Daoy (cell line): ENCODE data around the gene PKMYT1. TPM values are rescaled to one million over a fixed set of nuclear protein-coding genes. Genes with fewer than 3 reads are reported as not detected.

Source experiments
- DNase-seq: peaks from one replicate; pipeline ENCODE4 v3.0.0-alpha.2; 2015; ENCODE audit warnings: low read depth
- total RNA-seq: library from RNA; depleted of rRNA; stranded (reverse); fragments of >200 nt; shearing (Covaris generic); gene quantifications from 2 replicates; pipeline ENCODE4 v1.2.3, GENCODE V29; 2014

Gene PKMYT1
- total RNA-seq, 1 experiment from 2014 or later: 48.6 TPM

DNA sequence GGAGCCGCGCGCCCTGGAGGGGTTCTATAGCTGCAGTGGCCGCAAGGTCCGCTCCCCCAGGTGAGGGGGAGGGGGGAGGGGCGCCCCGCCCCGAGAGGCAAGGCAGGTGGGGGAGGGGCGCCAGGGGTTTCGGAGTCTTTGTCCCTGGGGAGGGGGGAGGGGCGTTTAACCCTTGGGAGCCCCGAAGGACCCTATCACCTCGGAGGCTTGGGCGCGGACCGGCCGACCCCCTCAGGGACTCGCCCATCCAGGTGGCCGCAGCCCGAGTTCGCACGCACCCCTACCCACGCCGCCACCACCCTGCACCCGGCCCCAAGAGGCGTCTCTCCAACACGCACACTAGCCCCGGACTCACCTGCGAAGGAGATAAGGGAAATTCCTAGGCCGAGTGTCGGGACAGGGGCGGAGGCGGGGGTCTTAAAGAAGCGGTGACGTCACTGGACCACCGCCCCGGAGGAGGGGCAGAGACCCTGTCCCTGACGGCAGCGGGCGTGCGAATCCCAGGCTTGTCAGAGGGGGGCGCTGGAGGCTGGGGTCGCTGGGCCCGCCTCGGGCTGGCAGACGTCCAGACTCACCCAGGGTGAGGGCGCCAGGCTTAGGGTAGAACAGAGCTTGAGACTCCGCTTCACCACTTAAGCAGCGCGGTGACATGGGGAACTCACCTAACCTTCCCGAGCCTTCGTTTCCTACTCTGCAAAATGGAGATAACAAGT lies 37.7 kb upstream of the PKMYT1 start, which contains the start of gene CLDN6:
CLDN6 (minus strand) TSS at position 390 of the 713 bp plus-strand sequence. CDS start 2,162 bp downstream, outside the sequence.
- DNase-seq: no peak

DNA sequence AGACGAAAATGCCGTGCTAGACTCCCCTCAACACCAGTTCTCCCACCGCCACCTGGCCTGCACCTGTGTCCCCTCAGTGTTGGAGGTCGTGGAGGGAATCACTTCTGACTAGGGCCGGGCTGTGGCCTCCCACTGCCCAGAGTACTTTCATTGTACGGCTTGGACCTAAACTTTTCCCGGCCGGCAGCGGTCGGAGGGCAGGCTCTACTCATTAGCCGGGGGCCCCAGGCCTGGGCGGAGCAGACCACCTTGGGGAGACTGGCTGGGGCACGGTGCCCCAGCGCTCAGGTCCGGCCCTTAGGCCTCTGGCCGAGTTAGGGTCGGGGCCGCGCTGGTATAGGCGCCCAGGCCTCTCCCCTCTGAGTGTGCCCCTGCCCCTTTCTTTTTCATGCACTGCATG lies 37.1 kb upstream of the PKMYT1 start:
- no peak for DNase-seq

DNA sequence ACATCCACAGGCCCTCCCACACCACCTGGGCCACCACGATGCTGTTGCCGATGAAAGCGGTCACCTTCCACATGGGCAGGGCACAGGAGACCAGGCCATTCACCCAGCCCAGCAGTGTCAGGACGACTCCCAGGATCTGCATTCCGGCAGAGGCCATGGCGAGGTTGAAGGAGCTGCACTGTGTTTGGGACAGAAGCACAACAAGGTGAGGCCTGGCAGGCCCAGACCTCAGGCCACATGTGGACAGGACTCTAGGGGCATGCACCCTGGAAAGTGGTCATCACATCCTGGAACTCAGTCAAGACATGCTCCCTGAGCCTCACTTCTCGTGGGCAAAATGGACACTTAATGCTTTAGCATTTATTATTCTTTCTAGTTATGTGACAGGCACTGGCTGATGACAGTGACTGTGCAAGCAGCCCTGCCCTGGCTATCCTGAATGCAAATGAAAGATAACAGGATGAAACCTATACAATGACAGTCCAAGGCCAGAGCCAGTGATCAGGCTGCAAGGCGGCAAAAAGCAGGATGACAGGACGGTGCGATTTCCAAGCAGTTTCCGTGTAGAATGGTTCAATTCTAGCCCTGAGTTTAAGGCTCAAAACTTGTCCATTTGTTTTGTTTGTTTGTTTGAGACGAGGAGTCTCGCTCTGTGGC lies 35.7 kb upstream of the PKMYT1 start:
- DNase-seq: no peak

DNA sequence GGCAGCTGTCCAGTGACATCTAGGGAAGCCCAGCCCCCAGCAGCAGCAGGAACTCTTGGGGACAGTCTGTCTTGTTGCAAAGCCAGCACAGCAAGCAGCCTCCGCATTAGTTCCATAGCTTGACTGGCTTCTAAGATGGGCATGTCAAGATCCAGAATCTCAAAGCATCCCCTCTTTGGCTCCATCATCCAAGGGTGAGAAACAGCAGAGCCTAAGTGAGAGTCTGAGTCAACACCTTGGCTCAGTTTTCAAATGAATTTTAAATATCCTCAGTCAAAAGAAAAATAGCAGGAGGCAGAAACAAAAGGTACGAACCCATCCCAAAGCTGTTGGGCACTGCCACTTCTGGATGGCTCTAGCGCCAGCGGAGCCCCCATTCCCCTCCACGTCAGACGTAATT lies 34.7 kb upstream of the PKMYT1 start:
- DNase-seq: no peak

DNA sequence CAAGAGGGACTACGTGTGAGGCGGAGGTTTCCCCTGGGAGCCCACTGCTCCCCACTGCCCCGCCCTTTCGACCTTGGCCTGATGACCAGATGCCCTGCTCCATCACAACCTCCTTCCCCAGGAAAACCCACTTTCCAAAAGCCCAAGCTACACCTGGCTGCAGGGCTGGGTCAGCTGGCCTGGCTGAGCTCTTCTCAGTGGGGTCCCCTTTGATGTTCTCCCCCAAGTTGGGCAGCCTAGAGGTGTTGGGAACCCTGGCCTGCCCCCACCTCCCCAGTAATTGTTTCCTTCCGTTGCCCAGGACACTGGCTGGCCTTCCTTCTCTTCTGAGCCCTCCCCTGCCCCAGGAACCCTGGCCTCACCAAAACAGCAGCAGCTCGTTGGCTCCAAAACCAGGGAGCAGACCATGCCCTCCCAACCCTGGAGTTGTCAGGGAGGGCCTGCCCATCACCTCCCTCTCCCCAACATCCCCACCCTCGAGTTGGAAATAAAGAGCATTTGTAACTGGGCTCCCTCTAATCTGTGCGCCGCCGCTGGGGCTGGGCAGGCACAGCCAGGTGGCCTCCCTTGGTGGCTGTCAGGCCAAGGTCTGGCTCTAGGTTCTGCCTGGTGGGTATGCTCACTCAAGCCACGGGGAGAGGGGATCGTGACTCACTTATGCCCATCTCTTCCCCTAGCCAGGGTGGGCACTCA lies 33.9 kb upstream of the PKMYT1 start:
- no peak for DNase-seq

DNA sequence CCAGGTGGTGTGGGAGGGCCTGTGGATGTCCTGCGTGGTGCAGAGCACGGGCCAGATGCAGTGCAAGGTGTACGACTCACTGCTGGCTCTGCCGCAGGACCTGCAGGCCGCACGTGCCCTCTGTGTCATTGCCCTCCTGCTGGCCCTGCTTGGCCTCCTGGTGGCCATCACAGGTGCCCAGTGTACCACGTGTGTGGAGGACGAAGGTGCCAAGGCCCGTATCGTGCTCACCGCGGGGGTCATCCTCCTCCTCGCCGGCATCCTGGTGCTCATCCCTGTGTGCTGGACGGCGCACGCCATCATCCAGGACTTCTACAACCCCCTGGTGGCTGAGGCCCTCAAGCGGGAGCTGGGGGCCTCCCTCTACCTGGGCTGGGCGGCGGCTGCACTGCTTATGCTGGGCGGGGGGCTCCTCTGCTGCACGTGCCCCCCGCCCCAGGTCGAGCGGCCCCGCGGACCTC lies 33.3 kb upstream of the PKMYT1 start:
- DNase-seq: no peak

DNA sequence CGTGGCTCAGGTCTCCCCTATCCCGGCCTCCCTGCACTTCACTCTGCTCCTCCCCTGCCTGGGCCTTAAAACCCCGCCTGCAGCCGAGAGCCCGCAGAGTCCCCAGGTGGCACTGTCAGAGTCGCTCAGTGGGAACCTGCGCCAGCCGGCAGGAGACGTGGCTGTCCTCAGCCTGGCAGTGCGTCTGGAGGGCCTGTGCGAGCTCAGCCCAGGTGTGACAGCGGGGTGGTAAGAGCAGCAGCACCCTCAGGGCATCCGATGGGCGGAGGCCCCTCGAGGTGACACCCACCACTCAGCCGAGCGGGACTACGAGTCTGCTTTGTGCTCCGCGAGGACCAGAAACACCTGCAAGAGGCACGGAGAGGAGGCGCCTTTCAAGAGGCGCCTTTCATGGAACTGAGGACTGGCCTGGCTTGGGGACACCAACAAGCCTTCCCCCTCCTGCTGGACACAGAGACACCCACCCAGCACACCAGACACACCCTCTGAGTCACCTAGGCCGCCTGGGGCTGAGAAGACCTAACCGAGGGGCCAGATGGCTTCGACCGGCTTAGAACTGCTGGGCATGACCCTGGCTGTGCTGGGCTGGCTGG lies 32.7 kb upstream of the PKMYT1 start, which contains the start of gene CLDN9:
CLDN9 (plus strand) TSS at position 96 of the 593 bp plus-strand sequence; CDS start at position 536, 440 bp downstream.
- peak; percentile 51 for DNase-seq

DNA sequence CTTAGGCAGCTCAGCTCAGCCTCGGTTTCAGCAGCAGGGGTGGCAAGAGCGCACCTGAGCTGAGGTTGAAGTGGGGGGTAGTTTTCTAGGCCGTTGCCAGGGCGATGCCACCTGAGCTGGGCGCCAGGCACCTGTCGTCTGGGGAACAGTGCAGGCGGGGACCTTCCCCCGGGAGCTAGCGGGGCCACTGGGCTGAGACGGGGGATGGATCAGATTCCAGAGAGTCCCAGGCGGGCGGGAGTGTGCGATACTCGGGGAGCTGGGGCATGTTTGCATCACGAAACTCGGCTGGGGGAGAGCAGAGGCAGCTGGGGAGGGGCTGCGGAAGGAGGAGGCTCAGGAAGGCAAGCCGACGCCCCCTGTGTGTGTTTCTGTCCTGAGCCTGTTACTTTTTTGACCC lies 32.0 kb upstream of the PKMYT1 start:
- no peak for DNase-seq

DNA sequence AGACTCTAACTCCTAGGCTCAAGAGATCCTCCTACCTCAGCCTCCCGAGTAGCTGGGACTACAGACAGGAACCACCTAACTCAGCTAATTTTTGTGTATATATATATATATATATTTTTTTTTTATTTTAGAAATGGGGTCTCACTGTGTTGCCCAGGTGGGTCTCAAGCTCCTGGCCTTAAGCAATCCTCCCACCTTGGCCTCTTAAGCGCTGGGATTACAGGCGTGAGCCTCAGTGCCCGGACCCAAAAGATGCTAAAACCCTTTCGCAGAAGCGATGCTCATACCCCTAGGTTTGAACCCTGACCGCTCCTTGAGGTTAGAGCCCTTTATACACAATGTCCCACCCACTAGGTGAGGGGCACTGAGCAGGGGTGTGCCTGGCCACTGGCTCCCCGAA lies 30.3 kb upstream of the PKMYT1 start:
- DNase-seq: no peak

DNA sequence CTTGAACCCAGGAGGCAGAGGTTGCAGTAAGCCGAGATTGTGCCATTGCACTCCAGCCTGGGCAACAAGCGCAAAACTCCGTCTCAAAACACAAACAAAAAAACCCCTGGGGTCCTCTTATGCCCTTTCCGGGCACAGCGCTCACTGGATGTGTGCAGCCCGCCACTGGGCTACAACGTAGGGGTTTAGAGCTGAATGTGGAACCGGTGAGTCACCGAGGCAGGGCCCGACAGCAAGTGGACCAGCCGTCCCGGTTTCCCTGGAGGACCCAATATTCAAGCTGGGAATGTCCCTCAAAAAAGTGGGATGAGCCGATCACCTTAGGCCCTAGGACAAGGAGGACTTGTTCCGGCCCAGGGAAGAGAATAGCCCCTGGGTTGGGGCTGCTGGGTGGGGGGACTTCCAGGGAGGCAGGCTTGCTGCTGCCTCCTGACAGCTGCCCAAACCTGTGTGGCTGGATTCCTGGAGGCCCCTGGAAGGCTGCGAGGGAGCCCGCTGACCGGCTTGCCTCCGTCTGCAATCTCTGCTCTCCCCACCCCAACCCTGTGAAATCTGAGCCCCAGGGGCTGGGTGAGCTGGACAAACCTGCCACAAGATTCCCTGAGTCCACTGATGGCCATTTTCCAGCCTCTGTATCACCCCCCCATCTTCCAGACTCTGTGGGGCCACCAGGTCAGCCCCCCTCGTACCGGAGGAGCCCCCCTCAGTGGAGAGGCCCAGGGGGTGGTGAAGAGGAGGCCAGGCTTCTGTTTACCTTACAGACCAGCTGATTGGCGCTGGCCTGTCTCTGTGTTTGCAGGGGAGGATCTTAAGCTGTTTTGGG lies 29.5 kb upstream of the PKMYT1 start:
- no peak for DNase-seq

DNA sequence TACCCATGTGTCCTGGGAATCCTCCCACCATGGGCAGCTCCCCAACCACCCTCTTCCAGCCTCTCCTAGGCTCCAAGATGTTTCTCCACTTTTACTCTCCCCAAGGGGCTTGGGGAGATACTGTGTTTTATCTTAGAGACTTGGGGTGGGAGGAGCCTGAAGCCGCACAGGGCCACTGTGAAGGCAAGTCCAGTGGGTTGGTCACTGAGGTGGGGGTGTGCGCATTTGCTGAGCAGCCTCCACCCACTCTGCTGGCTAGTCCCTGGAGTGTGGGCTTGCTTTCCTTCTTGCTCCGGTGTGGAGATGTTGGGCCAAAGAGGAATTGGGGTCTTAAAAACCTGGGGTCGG lies 28.4 kb upstream of the PKMYT1 start:
- DNase-seq: no peak

DNA sequence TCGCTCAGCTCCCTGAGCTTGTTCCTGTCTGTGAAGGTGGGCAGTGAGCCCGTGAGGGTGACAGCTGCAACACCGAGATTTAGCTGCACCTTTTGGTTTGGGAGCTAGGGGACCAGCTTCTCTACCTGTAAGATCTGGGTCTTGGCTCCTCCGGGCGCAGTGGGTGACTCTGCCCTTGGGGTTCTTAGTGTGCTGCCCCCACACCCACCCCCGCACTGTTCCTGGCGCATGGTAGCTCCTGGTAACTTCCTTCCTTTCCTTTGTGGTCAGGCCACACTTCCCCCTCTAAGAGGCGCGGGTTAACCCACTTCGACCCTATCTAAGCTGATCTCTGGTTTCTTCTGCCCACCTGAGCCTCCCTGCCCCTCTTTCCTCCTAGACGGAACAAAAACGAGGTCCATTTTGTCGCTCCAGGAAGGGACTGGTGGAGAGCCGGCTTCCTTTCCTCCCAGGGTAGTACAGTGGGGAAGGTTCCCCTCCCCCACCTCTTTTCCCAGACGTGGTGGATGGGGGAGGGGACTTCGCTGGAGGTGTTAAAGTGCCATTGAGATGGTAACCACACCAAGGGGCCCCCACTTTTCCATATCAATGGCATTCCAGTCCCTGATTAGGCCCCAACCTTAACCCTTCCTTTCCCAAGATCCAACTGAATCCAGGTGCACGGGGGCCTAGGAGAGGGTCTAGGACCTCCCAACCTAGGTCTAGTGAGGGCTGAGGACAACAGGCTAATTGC lies 27.9 kb upstream of the PKMYT1 start:
- DNase-seq: no peak

DNA sequence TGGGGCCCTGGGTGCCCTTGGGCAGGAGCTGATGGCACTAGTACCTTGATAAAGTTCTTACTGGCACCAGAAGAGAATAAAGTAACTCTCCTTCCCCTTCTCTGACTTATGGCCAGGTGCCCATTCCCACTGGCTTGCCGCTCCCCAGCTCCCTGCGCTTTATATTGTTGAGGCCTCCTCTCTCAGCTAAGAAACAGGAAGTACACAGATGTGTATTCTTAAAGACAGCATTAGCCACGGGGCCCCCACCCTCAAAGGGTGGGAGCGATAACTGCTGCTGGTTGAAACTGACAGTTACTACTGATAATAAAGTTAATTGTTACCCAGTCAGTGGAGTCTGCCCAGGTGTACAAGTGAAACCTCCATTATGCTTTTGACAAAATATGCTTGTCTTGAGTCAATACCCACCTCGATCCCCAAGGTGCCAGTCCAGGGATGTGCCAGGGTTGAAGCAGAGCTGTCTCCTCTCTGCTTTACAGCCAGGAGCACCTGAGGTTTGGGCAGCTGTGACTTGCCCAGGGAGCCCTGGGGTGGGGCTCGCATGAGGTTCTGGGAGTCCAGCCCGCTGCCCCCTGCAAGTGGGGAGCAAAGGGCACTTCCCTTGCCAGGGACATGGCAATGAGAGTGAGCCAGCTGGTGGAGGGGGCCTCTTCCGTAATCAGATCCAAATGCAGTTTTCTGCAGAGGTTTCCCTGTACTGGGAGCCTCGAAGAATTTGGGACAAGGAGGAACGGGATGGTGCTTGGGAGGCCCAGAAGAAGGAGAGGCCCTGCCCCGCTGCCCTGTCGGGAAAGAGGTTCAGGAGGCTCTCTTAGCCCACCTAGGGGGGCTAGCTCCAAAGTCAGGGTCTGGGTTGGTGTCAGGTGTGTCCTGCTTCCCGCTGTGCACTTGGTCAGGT lies 27.1 kb upstream of the PKMYT1 start:
- DNase-seq: no peak

DNA sequence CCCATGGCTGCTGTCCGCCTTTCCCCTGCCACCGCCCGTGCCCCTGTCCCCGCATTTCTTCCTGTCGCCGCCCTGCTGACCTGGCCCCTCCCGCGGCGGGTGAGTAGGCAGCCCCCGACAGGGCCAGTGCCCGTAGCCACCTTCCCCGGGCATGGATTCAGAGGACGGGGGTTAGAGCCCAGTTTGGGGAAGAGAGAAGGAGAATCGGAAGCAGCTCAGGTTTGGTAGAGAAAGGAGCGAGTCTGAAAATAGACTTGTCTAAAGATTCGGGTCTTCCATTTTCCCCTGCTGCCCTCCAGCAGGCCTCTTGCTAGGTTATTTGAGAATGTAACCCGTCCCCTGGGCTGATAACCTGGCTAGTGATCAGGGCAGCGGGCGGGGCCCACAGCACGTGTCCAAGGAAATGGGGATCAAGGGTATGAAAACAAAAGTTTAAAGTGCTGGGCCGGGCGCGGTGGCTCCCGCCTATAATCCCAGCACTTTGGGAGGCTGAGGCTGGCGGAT lies 24.6 kb upstream of the PKMYT1 start:
- peak; percentile 55 for DNase-seq

DNA sequence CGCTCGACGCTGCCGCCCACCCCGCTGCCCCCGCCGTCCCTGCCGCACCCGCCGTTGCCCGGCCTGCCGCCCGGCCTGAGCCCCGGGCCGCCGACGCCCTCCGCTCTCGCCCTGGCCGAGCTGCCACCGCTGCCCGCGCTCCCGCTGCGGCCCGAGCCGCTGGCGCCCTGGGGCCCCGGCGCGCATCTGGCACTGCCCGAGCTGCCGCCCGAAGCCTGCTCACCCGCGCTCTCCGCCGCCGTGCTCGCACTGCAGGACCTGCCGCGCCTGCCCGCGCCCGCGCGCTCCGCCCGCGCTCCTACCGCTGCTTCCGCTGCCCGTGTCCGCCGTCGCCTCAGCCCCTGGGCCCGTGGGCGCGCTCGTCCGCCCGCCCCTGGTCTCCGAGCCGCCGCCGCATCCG lies 24.1 kb upstream of the PKMYT1 start:
- DNase-seq: peak; percentile 61

DNA sequence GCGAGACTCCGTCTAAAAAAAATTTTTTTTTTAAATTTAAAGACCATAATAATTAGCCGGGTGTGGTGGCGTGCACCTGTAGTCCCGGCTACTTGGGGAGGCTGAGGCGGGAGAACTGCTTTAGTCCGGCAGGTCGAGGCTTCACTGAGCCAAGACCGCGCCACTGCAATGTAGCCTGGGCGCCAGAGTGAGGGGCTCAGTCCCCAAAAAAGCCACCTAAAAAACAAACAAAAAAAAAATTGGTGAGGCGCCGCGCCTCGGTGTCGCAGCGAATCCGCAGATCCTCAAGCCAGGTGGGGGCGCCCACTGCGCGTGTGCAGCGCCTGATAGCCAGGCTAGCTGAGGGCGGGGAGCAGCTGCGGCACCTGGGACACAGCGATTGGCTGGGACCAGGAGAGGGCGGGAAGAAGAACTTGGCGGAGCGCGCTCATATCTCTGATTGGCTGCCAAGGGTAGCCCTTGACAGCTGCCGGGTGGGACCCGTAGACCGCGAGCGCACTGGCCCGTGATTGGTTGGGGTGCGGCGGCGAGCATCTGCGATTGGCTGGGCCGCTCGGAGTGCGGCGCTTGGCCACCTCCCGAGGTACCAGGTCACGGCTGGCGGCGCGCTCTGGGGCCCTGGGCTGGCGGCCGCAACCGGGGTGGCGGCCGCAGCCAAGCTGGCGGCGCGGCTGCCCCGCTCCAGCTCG lies 23.5 kb upstream of the PKMYT1 start:
- peak; percentile 98 for DNase-seq

DNA sequence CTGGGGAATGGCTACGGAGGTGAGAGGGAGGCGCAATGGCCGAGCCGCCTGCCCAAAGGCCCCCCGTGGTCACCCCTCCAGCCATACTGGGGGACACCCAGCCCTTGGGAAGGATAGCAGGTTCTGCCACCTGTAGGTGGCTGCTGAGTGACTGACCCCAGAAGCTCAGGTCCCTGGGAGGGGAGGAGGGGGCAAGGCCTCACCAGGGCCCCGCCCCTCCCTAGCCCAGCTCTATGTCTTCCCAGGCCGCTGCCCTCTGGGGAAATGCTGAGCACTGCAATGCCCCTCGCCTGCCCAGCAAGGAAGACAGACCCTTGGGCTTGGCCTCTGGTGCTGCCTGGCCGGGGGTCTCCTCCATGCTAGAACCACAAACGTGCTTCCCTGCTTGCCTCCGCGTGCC lies 21.1 kb upstream of the PKMYT1 start:
- DNase-seq: no peak

DNA sequence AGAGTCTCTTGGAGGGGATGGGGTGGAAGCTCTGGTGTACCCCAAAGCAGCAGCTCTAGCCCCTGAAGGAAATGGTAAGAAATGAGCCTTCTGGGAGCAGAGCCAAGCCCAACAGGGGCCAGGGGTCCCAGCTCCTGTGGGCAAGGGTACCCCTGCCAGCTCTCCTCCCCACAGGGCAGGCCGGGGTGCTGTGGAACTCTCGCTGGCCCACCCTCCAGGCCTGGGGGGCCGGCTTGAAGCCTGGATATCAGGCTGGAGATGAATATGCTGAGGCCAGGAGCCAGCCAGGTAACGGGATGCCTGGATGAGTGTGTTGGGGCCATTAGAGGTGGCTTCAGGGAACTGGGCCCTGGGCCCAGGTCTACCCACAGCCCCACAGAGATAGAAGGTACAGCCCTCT lies 20.3 kb upstream of the PKMYT1 start:
- no peak for DNase-seq

DNA sequence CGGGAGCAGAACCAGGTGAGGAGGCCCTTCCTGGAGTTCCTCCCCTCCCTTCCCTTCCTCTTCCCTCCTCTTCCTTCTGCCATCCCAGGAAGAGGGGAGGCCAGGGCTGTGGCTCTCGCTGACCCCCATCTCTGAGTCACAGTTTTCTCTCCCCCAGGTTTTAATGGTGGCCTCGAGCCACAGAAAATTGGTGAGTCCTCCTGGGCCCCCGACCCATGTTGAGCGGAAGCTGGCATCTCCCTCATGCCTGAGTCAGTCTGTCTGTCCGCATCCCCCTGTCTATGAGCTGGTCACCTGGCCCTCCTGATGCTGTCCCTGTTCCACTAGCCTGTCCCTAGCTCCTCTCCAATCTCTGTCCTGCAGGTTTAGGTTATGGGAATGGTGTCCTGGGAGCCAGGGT lies 19.7 kb upstream of the PKMYT1 start:
- DNase-seq: no peak
